Upper lobe of left lung (tissue), 4 donors: ENCODE measurements around the gene SLC2A4RG.
A peak's percentile ranks its signal among the peaks of the same experiment; 100 is the strongest.

Experiments
- CTCF ChIP-seq, 6 experiments: fragments of 450-650 bp in 4 of 6; fragments of 200-600 bp in 2 of 6; sonication (generic) in 2 of 6; IDR thresholded peaks; one replicate each; pipeline ENCODE4 v1.5.1; 2016 to 2019; ENCODE audit warnings: antibody characterized with exemption in 6 of 6
- EP300 ChIP-seq, 4 donors: sonication (generic); formaldehyde crosslinking; IDR thresholded peaks; one replicate each; pipeline ENCODE4 v1.5.1; 2017; ENCODE audit warnings: antibody characterized with exemption in 4 of 4, control low read depth in 2 of 4
- POLR2A ChIP-seq, 4 donors: fragments of 450-650 bp; IDR thresholded peaks; one replicate each; pipeline ENCODE4 v1.5.1; 2016 to 2017; ENCODE audit warnings: antibody characterized with exemption in 4 of 4, mild to moderate bottlenecking in 2 of 4
- POLR2AphosphoS5 ChIP-seq, 2 donors: sonication (generic); formaldehyde crosslinking; IDR thresholded peaks; one replicate each; pipeline ENCODE4 v1.5.1; 2017; ENCODE audit warnings: antibody characterized with exemption in 2 of 2

DNA sequence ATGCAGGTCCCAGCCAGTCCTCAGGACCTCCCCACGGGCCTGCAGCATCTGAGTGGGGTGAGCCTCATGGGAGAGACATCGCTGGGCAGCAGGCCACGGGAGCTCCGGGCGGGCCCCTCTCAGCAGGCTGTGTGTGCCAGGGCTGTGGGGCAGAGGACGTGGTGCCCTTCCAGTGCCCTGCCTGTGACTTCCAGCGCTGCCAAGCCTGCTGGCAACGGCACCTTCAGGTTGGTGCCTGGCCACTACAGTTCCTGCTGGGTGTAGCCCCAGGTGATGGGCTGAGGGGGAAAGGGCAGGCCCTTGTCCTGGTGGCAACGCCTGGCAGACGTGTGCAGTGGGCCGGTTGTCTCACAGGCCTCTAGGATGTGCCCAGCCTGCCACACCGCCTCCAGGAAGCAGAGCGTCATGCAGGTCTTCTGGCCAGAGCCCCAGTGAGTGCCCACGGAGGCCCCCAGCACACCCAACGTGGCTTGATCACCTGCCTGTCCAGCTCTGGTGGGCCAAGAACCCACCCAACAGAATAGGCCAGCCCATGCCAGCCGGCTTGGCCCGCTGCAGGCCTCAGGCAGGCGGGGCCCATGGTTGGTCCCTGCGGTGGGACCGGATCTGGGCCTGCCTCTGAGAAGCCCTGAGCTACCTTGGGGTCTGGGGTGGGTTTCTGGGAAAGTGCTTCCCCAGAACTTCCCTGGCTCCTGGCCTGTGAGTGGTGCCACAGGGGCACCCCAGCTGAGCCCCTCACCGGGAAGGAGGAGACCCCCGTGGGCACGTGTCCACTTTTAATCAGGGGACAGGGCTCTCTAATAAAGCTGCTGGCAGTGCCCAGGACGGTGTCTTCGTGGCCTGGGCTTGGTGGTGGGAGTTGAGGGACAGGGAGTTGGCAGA lies 43.9 kb upstream of the SLC2A4RG start:
- no peak for TF ChIP-seq CTCF (IDR thresholded peaks at IDR 0.05)
- peak in 1 of 4 donors; percentile 1 for TF ChIP-seq POLR2A (IDR thresholded peaks at IDR 0.05)
- TF ChIP-seq POLR2AphosphoS5 (IDR thresholded peaks at IDR 0.05) = no peak
- TF ChIP-seq EP300 (IDR thresholded peaks at IDR 0.05) = no peak
